ENCODE data around the gene NFATC1.

The NFATC1 gene

GRCh38 chr18:79488311-79489050 lies 92.8 kb downstream of the NFATC1 start:
- H3K4me3 ChIP-seq (ENCODE audit: low read depth, low read length): no peak overlapping the region
- no peak for DNase-seq (ENCODE audit: low read depth)
- TF ChIP-seq CTCF (IDR thresholded peaks at IDR 0.05; ENCODE audit: control insufficient read depth, extremely low read depth, insufficient read depth): no peak

- no peak for TF ChIP-seq CTCF (IDR thresholded peaks at IDR 0.05; ENCODE audit: control insufficient read depth, extremely low read depth, insufficient read depth)
These were observed 93.5 kb downstream of the NFATC1 start for GRCh38 chr18:79489051-79489898.

GRCh38 chr18:79489899-79490625 lies 94.3 kb downstream of the NFATC1 start:
- no peak for DNase-seq (ENCODE audit: low read depth)
- no peak for TF ChIP-seq CTCF (IDR thresholded peaks at IDR 0.05; ENCODE audit: control insufficient read depth, extremely low read depth, insufficient read depth)
- no peak overlapping the region for H3K4me3 ChIP-seq (ENCODE audit: low read depth, low read length)

More at GRCh38 chr18:79489051-79489898, 93.5 kb downstream of the NFATC1 start:
- no peak for DNase-seq (ENCODE audit: low read depth)
- H3K4me3 ChIP-seq (ENCODE audit: low read depth, low read length): no peak overlapping the region

GRCh38 chr18:79490626-79491041 lies 94.9 kb downstream of the NFATC1 start:
- DNase-seq (ENCODE audit: low read depth): no peak
- no peak for TF ChIP-seq CTCF (IDR thresholded peaks at IDR 0.05; ENCODE audit: control insufficient read depth, extremely low read depth, insufficient read depth)

GRCh38 chr18:79491081-79491551 lies 95.4 kb downstream of the NFATC1 start:
- no peak overlapping the region for H3K4me3 ChIP-seq (ENCODE audit: low read depth, low read length)
- DNase-seq (ENCODE audit: low read depth): peak; percentile 34
- no peak for TF ChIP-seq CTCF (IDR thresholded peaks at IDR 0.05; ENCODE audit: control insufficient read depth, extremely low read depth, insufficient read depth)

More at GRCh38 chr18:79490626-79491041, 94.9 kb downstream of the NFATC1 start:
- no peak overlapping the region for H3K4me3 ChIP-seq (ENCODE audit: low read depth, low read length)

- no peak for TF ChIP-seq CTCF (IDR thresholded peaks at IDR 0.05; ENCODE audit: control insufficient read depth, extremely low read depth, insufficient read depth)
- DNase-seq (ENCODE audit: low read depth): no peak
- H3K4me3 ChIP-seq (ENCODE audit: low read depth, low read length): no peak overlapping the region
These were observed 97.6 kb downstream of the NFATC1 start for GRCh38 chr18:79493211-79493800.
